H1 (cell line): Measurements from ENCODE around the gene PIGK. TPM values are rescaled to one million over a fixed set of nuclear protein-coding genes. Genes with fewer than 3 reads are reported as not detected.

Source experiments
- CBX5 ChIP-seq: fragments of 300-800, 300-1000 bp; sonication (generic); IDR thresholded peaks from 2 replicates; pipeline ENCODE4 v1.7.1; 2016; ENCODE audit warnings: antibody characterized with exemption, low read length, low read depth
- HDAC2 ChIP-seq, 2 experiments: fragments of 300-600 bp in 1 of 2; sonication (generic) in 1 of 2; IDR thresholded peaks; 2 replicates each; pipeline ENCODE4 v1.6.1; 2011 to 2012; ENCODE audit warnings: low read depth in 2 of 2, low read length in 2 of 2, mild to moderate bottlenecking in 2 of 2, moderate library complexity in 2 of 2, borderline replicate concordance in 1 of 2, inconsistent platforms in 1 of 2
- KDM4A ChIP-seq: IDR thresholded peaks from one replicate; pipeline ENCODE4 v1.7.1; 2012; ENCODE audit warnings: low read depth, mild to moderate bottlenecking, moderate library complexity, low read length, inconsistent platforms; ENCODE audit not compliant: severe bottlenecking
- NANOG ChIP-seq: IDR thresholded peaks from 2 replicates; pipeline ENCODE4 v1.6.1; 2011; ENCODE audit warnings: low read length, low read depth, mild to moderate bottlenecking, inconsistent platforms; ENCODE audit not compliant: insufficient read depth, poor library complexity, severe bottlenecking
- TBP ChIP-seq: IDR thresholded peaks from 2 replicates; pipeline ENCODE4 v1.6.1; 2011; ENCODE audit warnings: low read depth, low read length, improper control_type of control experiment
- YY1 ChIP-seq: IDR thresholded peaks from 2 replicates; pipeline ENCODE4 v1.6.1; 2011; ENCODE audit warnings: low read depth, mild to moderate bottlenecking, low read length
- polyA plus RNA-seq, 7 experiments: library from polyadenylated mRNA; depleted of rRNA in 3 of 7; stranded (reverse) in 5 of 7; unstranded in 2 of 7; fragments of >200 nt in 5 of 7; fragments of 200-250 nt in 2 of 7; gene quantifications; 1 replicate in 5 of 7; 2 replicates in 1 of 7; 4 replicates in 1 of 7; pipeline versions ENCODE4 v1.2.1 to v1.2.3, GENCODE V29; 2011 to 2013; ENCODE audit warnings: missing spikeins in 2 of 7, mixed read lengths in 2 of 7
- total RNA-seq: library from RNA; stranded (reverse); fragmentation: NEBNext Ultra II Directional; extraction: Animal tissue kit (Norgen Biotek cat#: 25700); gene quantifications from 2 replicates; pipeline ENCODE4 v1.2.1, GENCODE V29; 2021
- TF ChIP-seq, protein P1 (sequence below): IDR thresholded peaks from 2 replicates; pipeline ENCODE4 v1.6.1; 2012; ENCODE audit warnings: inconsistent platforms

Gene PIGK
- total and polyA plus RNA-seq, 2 of the 8 experiments (the other 6 are each of a cell fraction or from before 2014, with no cell fraction given): 5.6 to 23.2 TPM

DNA sequence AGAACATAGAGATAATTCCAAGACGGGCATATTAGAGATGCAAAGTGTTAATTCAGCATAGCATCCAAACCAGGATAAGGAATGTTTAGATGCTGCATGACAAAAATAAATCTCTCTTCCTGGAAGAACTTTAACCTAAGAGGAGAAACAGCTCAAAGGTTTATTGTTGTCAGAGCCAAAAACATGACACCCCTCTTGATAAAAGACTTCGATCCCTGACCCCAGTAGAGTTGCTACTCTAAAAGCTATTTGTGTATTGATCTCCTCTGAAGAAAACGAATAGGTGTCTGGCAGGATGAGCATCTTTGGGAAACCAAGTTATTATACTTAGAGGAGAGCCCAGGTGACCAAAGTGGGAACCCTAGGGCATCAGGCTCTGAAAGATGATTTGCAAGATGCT, 158.1 kb downstream of the PIGK start (continued):
- TF ChIP-seq, protein P1, sequence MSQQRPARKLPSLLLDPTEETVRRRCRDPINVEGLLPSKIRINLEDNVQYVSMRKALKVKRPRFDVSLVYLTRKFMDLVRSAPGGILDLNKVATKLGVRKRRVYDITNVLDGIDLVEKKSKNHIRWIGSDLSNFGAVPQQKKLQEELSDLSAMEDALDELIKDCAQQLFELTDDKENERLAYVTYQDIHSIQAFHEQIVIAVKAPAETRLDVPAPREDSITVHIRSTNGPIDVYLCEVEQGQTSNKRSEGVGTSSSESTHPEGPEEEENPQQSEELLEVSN: no peak
- TF ChIP-seq TBP (no peak), NANOG (no peak), YY1 (no peak), HDAC2 (IDR thresholded peaks at IDR 0.05; ENCODE audit: borderline replicate concordance in 1 of 2, low read depth in 2 of 2, low read length in 2 of 2) (no peak), CBX5 (no peak), KDM4A (no peak)
- TF ChIP-seq, all 59 proteins: peak for 0
